HG03196 (cell line): Measurements from ENCODE around the gene SP2.
"Not testable (repeated sequence)": the region's sequence is repeated elsewhere in the genome, so short reads cannot be mapped to it uniquely, and the experiment has no call there.

Experiments
- ATAC-seq: cut with Tn5 transposase; IDR thresholded peaks from one replicate; pipeline ENCODE4 v1.9.1; 2021; ENCODE audit not compliant: unreplicated experiment

SP2 gene

GRCh38 chr17:47918006-47918405 lies 22.0 kb downstream of the SP2 start:
- ATAC-seq = no peak

- ATAC-seq = no peak
These were observed 23.0 kb downstream of the SP2 start for GRCh38 chr17:47918991-47919390.

- ATAC-seq = not testable (repeated sequence)
These were observed 23.9 kb downstream of the SP2 start for GRCh38 chr17:47919889-47920288.

- no peak for ATAC-seq
These were observed 29.0 kb downstream of the SP2 start for GRCh38 chr17:47924785-47925677.

- no peak for ATAC-seq
These were observed 29.6 kb downstream of the SP2 start for GRCh38 chr17:47925678-47925988.

- ATAC-seq = no peak
These were observed 31.9 kb downstream of the SP2 start for GRCh38 chr17:47927821-47928400.

GRCh38 chr17:47928415-47928814 lies 32.4 kb downstream of the SP2 start:
- ATAC-seq = no peak

GRCh38 chr17:47929218-47930000 lies 33.4 kb downstream of the SP2 start:
- ATAC-seq = no peak

- ATAC-seq = no peak
These were observed 35.8 kb downstream of the SP2 start for GRCh38 chr17:47931848-47932247.

- ATAC-seq = no peak
These were observed 38.8 kb downstream of the SP2 start for GRCh38 chr17:47934856-47935255.

- ATAC-seq = not testable (repeated sequence)
These were observed 39.4 kb downstream of the SP2 start for GRCh38 chr17:47935468-47935867.

- ATAC-seq = no peak
These were observed 39.9 kb downstream of the SP2 start for GRCh38 chr17:47935961-47936360.

- no peak for ATAC-seq
These were observed 41.9 kb downstream of the SP2 start for GRCh38 chr17:47937941-47938340.

- ATAC-seq = peak; percentile 78
These were observed 45.4 kb downstream of the SP2 start, which contains the start of gene PNPO for GRCh38 chr17:47941246-47942095. TSS of gene PNPO (plus strand) at chr17:47941571. CDS start at chr17:47941676, 105 bp downstream.

- no peak for ATAC-seq
These were observed 46.1 kb downstream of the SP2 start for GRCh38 chr17:47942096-47942510.

- ATAC-seq = no peak
These were observed 46.5 kb downstream of the SP2 start for GRCh38 chr17:47942568-47942967.

GRCh38 chr17:47945080-47945479 lies 49.0 kb downstream of the SP2 start:
- ATAC-seq = no peak

GRCh38 chr17:47945529-47946508 lies 49.8 kb downstream of the SP2 start:
- no peak for ATAC-seq

- ATAC-seq = no peak
These were observed 50.5 kb downstream of the SP2 start for GRCh38 chr17:47946516-47946915.
